NCI-H524 (cell line): ENCODE results near the gene CUL1.

ENCODE experiments used
- DNase-seq, 2 experiments: peaks; one replicate each; lab custom pipeline; 2025; lab: John Stamatoyannopoulos, UW

The CUL1 gene

GRCh38 chr7:148718431-148718830 is 19.7 kb downstream of the CUL1 start:
- DNase-seq, result no peak

- DNase-seq, result no peak
Observed at GRCh38 chr7:148719753-148720152, 21.1 kb downstream of the CUL1 start.

GRCh38 chr7:148720472-148720871 is 21.8 kb downstream of the CUL1 start:
- no peak for DNase-seq

- no peak for DNase-seq
Observed at GRCh38 chr7:148721390-148721789, 22.7 kb downstream of the CUL1 start.

- no peak for DNase-seq
Observed at GRCh38 chr7:148722340-148723165, 23.9 kb downstream of the CUL1 start.

- DNase-seq, result no peak
Observed at GRCh38 chr7:148723166-148723559, 24.5 kb downstream of the CUL1 start.

- DNase-seq, result no peak
Observed at GRCh38 chr7:148723846-148724245, 25.1 kb downstream of the CUL1 start.

- no peak for DNase-seq
Observed at GRCh38 chr7:148726385-148726784, 27.7 kb downstream of the CUL1 start.

- no peak for DNase-seq
Observed at GRCh38 chr7:148727501-148728278, 29.0 kb downstream of the CUL1 start.

- no peak for DNase-seq
Observed at GRCh38 chr7:148729984-148730733, 31.5 kb downstream of the CUL1 start.

GRCh38 chr7:148732862-148733261 is 34.2 kb downstream of the CUL1 start:
- no peak for DNase-seq

- DNase-seq, result no peak
Observed at GRCh38 chr7:148733496-148733895, 34.8 kb downstream of the CUL1 start.

GRCh38 chr7:148735141-148735540 is 36.4 kb downstream of the CUL1 start:
- no peak for DNase-seq

- no peak for DNase-seq
Observed at GRCh38 chr7:148735967-148736366, 37.3 kb downstream of the CUL1 start.

- no peak for DNase-seq
Observed at GRCh38 chr7:148738737-148739535, 40.2 kb downstream of the CUL1 start.

GRCh38 chr7:148746135-148746534 is 47.4 kb downstream of the CUL1 start:
- no peak for DNase-seq

GRCh38 chr7:148747274-148747673 is 48.6 kb downstream of the CUL1 start:
- DNase-seq, result peak in 1 of 2 experiments; percentile 52

GRCh38 chr7:148750442-148751355 is 52.0 kb downstream of the CUL1 start:
- no peak for DNase-seq

- DNase-seq, result no peak
Observed at GRCh38 chr7:148753224-148753623, 54.5 kb downstream of the CUL1 start.

- no peak for DNase-seq
Observed at GRCh38 chr7:148754912-148755311, 56.2 kb downstream of the CUL1 start.
